ENCODE results near the gene MYRFL.

Gene MYRFL

GRCh38 chr12:69898236-69898635, 73.2 kb downstream of the MYRFL start:
- Histone ChIP-seq H2AFZ (ENCODE audit: low read depth, low read length) (no peak overlapping the region), H3K4me3 (ENCODE audit: low read depth in 1 of 2, low read length in 2 of 2) (no peak overlapping the region), H3K9ac (ENCODE audit: low read depth, low read length) (no peak overlapping the region), H3K4me1 (ENCODE audit: insufficient read depth, low read length) (no peaks in the 10 kb centered on the region), H3K79me2 (ENCODE audit: insufficient read depth, low read length) (no peaks in the 10 kb centered on the region), H3K9me3 (ENCODE audit: insufficient read depth, low read length, severe bottlenecking) (no peaks in the 10 kb centered on the region), H4K20me1 (ENCODE audit: insufficient read depth, low read length) (no peaks in the 10 kb centered on the region), H3K36me3 (ENCODE audit: insufficient read depth, low read length) (no peaks in the 10 kb centered on the region), H3K4me2 (ENCODE audit: insufficient read depth, low read length) (no peak overlapping the region), H3K27ac (ENCODE audit: low read length) (no peak overlapping the region), H3K27me3 (ENCODE audit: insufficient read depth, low read length, poor library complexity) (no peaks in the 10 kb centered on the region)
- ATAC-seq (ENCODE audit: insufficient read depth, low read depth) (no peak), DNase-seq (no peak)
- TF ChIP-seq CTCF (IDR thresholded peaks at IDR 0.05; ENCODE audit: borderline replicate concordance, extremely low read depth, low read length, poor library complexity, severe bottlenecking) (no peak), EZH2 (IDR thresholded peaks at IDR 0.05; ENCODE audit: borderline replicate concordance, low read depth, low read length, severe bottlenecking) (no peak)

GRCh38 chr12:69900720-69901131, 75.7 kb downstream of the MYRFL start:
- no peaks in the 10 kb centered on the region for H3K79me2 ChIP-seq (ENCODE audit: insufficient read depth, low read length)
- no peak overlapping the region for H3K4me3 ChIP-seq (ENCODE audit: low read depth in 1 of 2, low read length in 2 of 2)
- H2AFZ ChIP-seq (ENCODE audit: low read depth, low read length) = no peak overlapping the region
- H3K4me2 ChIP-seq (ENCODE audit: insufficient read depth, low read length) = no peak overlapping the region
- no peaks in the 10 kb centered on the region for H4K20me1 ChIP-seq (ENCODE audit: insufficient read depth, low read length)
- no peak overlapping the region for H3K9ac ChIP-seq (ENCODE audit: low read depth, low read length)
- no peaks in the 10 kb centered on the region for H3K9me3 ChIP-seq (ENCODE audit: insufficient read depth, low read length, severe bottlenecking)
- TF ChIP-seq EZH2 (IDR thresholded peaks at IDR 0.05; ENCODE audit: borderline replicate concordance, low read depth, low read length, severe bottlenecking) (no peak), CTCF (IDR thresholded peaks at IDR 0.05; ENCODE audit: borderline replicate concordance, extremely low read depth, low read length, poor library complexity, severe bottlenecking) (peak; percentile 84)
- no peak overlapping the region for H3K27ac ChIP-seq (ENCODE audit: low read length)
- ATAC-seq (ENCODE audit: insufficient read depth, low read depth) (peak; percentile 61), DNase-seq (peak; percentile 62)
- H3K4me1 ChIP-seq (ENCODE audit: insufficient read depth, low read length) = no peaks in the 10 kb centered on the region
- peaks cover 3% of the 10 kb centered on the region for H3K27me3 ChIP-seq (ENCODE audit: insufficient read depth, low read length, poor library complexity)
- H3K36me3 ChIP-seq (ENCODE audit: insufficient read depth, low read length) = no peaks in the 10 kb centered on the region

- ATAC-seq (ENCODE audit: insufficient read depth, low read depth) (no peak), DNase-seq (no peak)
- no peaks in the 10 kb centered on the region for H4K20me1 ChIP-seq (ENCODE audit: insufficient read depth, low read length)
- no peaks in the 10 kb centered on the region for H3K4me1 ChIP-seq (ENCODE audit: insufficient read depth, low read length)
- no peak overlapping the region for H3K9ac ChIP-seq (ENCODE audit: low read depth, low read length)
- H3K79me2 ChIP-seq (ENCODE audit: insufficient read depth, low read length) = no peaks in the 10 kb centered on the region
- TF ChIP-seq EZH2 (IDR thresholded peaks at IDR 0.05; ENCODE audit: borderline replicate concordance, low read depth, low read length, severe bottlenecking) (no peak), CTCF (IDR thresholded peaks at IDR 0.05; ENCODE audit: borderline replicate concordance, extremely low read depth, low read length, poor library complexity, severe bottlenecking) (no peak)
- no peaks in the 10 kb centered on the region for H3K9me3 ChIP-seq (ENCODE audit: insufficient read depth, low read length, severe bottlenecking)
- H3K4me3 ChIP-seq (ENCODE audit: low read depth in 1 of 2, low read length in 2 of 2) = no peak overlapping the region
- no peak overlapping the region for H2AFZ ChIP-seq (ENCODE audit: low read depth, low read length)
- no peak overlapping the region for H3K4me2 ChIP-seq (ENCODE audit: insufficient read depth, low read length)
- peaks cover 3% of the 10 kb centered on the region for H3K27me3 ChIP-seq (ENCODE audit: insufficient read depth, low read length, poor library complexity)
- H3K36me3 ChIP-seq (ENCODE audit: insufficient read depth, low read length) = no peaks in the 10 kb centered on the region
- H3K27ac ChIP-seq (ENCODE audit: low read length) = no peak overlapping the region
These were observed 76.3 kb downstream of the MYRFL start for GRCh38 chr12:69901221-69901905.

Measured in DND-41 (cell line).